GM12801 (cell line): Measurements from ENCODE around the gene VMP1.

Experiments used
- CTCF ChIP-seq: IDR thresholded peaks from one replicate; pipeline ENCODE4 v1.5.1; 2011; ENCODE audit warnings: control low read depth; ENCODE audit not compliant: insufficient read length; ENCODE audit errors: extremely low read depth

Gene VMP1

GRCh38 chr17:59815965-59816364 lies 108.5 kb downstream of the VMP1 start:
- TF ChIP-seq CTCF, result no peak

- TF ChIP-seq CTCF, result no peak
Measured at GRCh38 chr17:59825533-59826322, 118.3 kb downstream of the VMP1 start.

- TF ChIP-seq CTCF, result no peak
Measured at GRCh38 chr17:59826706-59827453, 119.4 kb downstream of the VMP1 start.

- TF ChIP-seq CTCF, result no peak
Measured at GRCh38 chr17:59827721-59828477, 120.4 kb downstream of the VMP1 start.

- no peak for TF ChIP-seq CTCF
Measured at GRCh38 chr17:59828478-59828760, 121.0 kb downstream of the VMP1 start.

GRCh38 chr17:59829217-59830006 lies 122.0 kb downstream of the VMP1 start:
- no peak for TF ChIP-seq CTCF
